ENCODE measurements around the gene LUC7L2.

The LUC7L2 gene

DNA sequence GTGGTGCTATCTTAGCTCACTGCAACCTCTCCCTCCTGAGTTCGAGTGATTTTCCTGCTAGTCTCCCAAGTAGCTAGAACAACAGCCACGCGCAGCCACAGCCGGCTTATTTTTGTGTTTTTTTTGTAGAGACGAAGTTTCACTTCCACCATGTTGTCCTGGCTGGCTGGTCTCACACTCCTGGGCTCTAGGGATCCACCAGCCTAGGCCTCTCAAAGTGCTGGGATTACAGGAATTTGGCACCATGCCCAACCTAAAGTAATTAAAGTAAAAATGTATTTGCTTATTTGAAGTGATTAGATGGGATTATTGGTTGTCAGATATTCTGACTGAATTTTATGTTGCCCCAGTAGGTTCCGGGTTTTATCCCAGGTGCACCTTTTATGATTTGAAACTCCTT, 22.7 kb downstream of the LUC7L2 start:
- TF ChIP-seq, protein P1, sequence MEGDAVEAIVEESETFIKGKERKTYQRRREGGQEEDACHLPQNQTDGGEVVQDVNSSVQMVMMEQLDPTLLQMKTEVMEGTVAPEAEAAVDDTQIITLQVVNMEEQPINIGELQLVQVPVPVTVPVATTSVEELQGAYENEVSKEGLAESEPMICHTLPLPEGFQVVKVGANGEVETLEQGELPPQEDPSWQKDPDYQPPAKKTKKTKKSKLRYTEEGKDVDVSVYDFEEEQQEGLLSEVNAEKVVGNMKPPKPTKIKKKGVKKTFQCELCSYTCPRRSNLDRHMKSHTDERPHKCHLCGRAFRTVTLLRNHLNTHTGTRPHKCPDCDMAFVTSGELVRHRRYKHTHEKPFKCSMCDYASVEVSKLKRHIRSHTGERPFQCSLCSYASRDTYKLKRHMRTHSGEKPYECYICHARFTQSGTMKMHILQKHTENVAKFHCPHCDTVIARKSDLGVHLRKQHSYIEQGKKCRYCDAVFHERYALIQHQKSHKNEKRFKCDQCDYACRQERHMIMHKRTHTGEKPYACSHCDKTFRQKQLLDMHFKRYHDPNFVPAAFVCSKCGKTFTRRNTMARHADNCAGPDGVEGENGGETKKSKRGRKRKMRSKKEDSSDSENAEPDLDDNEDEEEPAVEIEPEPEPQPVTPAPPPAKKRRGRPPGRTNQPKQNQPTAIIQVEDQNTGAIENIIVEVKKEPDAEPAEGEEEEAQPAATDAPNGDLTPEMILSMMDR (IDR thresholded peaks at IDR 0.05; ENCODE audit: control insufficient read depth, extremely low read depth, insufficient read depth): no peak
- H3K4me3 ChIP-seq (ENCODE audit: low read depth, low read length): no peak overlapping the region
- no peak for DNase-seq (ENCODE audit: low read depth)

DNA sequence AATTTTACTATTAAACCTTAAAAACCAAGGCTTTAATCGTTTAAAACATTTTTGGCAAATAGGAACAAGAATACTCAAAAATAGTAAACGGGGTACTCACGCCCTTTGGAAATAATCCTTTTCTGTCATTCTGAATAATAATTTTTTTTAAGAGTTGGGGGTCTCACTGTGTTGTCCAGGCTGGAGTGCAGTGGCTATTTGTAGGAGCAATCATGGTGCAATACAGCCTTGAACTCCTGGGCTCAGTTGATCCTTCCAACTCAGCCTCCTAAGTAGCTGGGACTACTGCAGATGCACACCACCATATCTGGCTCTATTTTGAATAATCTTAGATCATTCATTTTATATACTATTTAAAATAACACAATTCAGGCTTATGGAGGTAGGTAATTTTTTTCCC, 24.9 kb downstream of the LUC7L2 start:
- no peak overlapping the region for H3K4me3 ChIP-seq (ENCODE audit: low read depth, low read length)
- DNase-seq (ENCODE audit: low read depth): no peak
- TF ChIP-seq, protein P1 (IDR thresholded peaks at IDR 0.05; ENCODE audit: control insufficient read depth, extremely low read depth, insufficient read depth): no peak

DNA sequence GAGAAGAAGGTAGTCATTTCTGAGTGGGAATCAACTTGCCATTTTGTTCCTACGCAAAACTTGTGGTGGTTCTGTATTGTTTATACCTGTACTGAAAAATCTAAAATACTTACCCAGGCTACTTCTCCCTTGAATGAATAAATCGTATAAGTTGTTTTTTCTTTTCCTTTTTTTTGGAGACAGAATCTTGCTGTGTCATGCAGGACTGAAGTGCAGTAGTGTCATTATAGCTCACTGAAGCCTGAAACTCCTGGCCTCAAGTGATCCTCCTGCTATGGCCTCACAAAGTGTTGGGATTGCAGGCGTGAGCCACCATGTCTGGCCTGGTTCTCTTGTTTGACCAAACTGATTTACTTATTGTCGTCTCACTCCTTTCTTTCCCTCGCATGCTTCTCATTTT, 27.9 kb downstream of the LUC7L2 start:
- no peak for DNase-seq (ENCODE audit: low read depth)
- no peak overlapping the region for H3K4me3 ChIP-seq (ENCODE audit: low read depth, low read length)
- TF ChIP-seq, protein P1 (IDR thresholded peaks at IDR 0.05; ENCODE audit: control insufficient read depth, extremely low read depth, insufficient read depth): no peak

DNA sequence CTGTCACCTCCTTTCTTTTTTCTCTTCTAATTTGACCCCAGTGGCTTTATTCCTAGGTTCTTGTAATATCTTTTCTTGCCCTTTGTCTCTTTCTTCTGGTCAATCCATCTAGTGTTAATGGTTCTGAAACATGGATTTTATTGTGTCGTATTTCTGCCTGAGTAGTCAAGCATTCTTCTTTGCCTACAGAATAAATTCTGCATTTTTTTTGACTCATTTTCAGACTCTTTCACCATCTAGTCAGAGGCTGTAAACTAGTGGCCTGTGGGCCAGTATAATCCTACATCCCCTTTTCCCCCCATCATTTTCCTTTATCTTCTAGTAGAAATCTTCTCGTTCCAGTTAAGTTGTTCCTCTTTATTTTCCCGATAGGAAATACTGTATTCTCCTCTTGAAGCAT, 29.4 kb downstream of the LUC7L2 start:
- no peak overlapping the region for H3K4me3 ChIP-seq (ENCODE audit: low read depth, low read length)
- TF ChIP-seq, protein P1 (IDR thresholded peaks at IDR 0.05; ENCODE audit: control insufficient read depth, extremely low read depth, insufficient read depth): no peak
- DNase-seq (ENCODE audit: low read depth): no peak

DNA sequence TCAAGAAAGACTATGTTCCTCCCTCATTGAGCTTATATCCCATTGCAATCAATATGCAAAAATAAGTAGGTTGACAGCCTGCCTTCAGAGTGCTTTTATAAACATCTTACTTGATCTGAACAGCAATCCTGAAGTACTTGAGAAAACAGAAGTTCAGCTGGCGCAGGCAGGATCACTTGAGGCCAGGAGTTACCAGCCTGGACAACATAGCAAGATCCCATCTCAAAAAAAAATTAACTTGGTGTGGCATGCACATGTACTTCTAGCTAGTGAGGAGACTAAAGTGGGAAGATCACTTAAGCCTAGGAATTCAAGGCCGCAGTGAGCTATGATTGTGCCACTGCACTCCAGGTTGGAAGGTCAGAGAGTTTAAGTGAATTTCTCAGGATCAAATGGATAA, 30.1 kb downstream of the LUC7L2 start:
- TF ChIP-seq, protein P1 (IDR thresholded peaks at IDR 0.05; ENCODE audit: control insufficient read depth, extremely low read depth, insufficient read depth): no peak
- no peak overlapping the region for H3K4me3 ChIP-seq (ENCODE audit: low read depth, low read length)
- DNase-seq (ENCODE audit: low read depth): no peak

DNA sequence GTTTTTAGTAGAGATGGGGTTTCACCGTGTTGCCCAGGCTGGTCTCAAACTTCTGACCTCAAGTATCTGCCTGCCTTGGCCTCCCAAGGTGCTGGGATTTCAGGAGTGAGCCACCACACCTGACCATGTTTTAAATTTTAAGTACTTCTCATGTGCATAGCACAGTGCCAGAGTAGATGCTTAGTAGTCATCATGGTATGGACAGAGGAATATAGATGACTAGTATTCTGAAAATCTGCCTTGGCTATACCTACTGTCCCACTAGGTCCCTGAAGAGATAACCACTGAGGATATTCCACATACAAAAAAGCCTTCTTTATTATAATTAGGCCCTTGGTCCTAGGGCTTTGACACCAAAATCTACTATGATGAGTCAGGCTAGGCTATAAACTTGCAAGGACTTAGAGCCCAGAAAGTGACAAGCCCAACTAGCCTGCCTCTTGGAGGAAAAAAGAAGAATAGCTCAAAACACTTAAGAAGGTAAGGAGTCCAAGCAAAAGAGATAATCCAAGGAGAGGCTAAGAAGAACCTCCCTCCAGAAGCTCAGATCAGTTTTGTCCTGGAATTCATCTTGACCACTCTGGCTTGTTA, 34.0 kb downstream of the LUC7L2 start:
- DNase-seq (ENCODE audit: low read depth): no peak
- no peak overlapping the region for H3K4me3 ChIP-seq (ENCODE audit: low read depth, low read length)
- TF ChIP-seq, protein P1 (IDR thresholded peaks at IDR 0.05; ENCODE audit: control insufficient read depth, extremely low read depth, insufficient read depth): no peak

DNA sequence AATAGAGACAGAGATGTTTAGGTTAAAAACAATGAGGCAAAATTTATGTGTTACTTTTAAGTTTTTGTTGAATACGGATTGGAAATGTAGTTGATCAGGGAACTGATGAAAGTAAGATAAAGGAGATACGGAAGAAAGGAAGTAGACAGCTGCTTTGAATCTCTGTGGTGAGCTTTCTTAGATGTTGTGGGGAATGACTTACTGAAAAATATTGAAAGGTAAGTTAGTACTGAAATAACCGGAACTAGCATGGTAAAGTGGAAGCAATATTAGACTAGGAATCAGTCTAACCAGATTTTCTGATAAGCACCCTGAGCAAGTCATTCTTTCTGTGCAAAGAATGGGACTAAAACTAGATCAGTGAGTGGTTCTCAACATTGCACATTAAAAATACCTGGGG, 34.8 kb downstream of the LUC7L2 start:
- TF ChIP-seq, protein P1 (IDR thresholded peaks at IDR 0.05; ENCODE audit: control insufficient read depth, extremely low read depth, insufficient read depth): no peak
- H3K4me3 ChIP-seq (ENCODE audit: low read depth, low read length): no peak overlapping the region
- no peak for DNase-seq (ENCODE audit: low read depth)

Measured in LNCaP clone FGC (cell line).